ENCODE measurements around the gene ANKRD11. TPM values are rescaled to one million over a fixed set of nuclear protein-coding genes. Genes with fewer than 3 reads are reported as not detected.
"Not testable (repeated sequence)": the region's sequence is repeated elsewhere in the genome, so short reads cannot be mapped to it uniquely, and the experiment has no call there.

Gene ANKRD11
- total and polyA plus RNA-seq, 7 experiments from 2014 or later = 8.7 to 254 (median 239) TPM

- CTCF ChIA-PET = interaction anchor here (1.6 kb wide), 1 partner anchor 19 kb away, joined by 5 read pairs; no protein-coding TSS in a partner anchor
- Mint-ChIP-seq H3K4me1 (peaks cover 0 to 8% (median 3%) of the 10 kb centered on the region in 7 donors), H3K36me3 (peaks cover 0 to 39% (median 19%) of the 10 kb centered on the region in 5 donors), H3K4me3 (no peak overlapping the region), H3K9me3 (peaks cover 0 to 3% (median 0%) of the 10 kb centered on the region in 11 donors), H3K27me3 (no peaks in the 10 kb centered on the region), H3K27ac (peak overlapping the region in 1 of 9 donors; percentile 25)
- no peak for DNase-seq
- Histone ChIP-seq H3K4me3 (ENCODE audit: low read length) (no peak overlapping the region), H3K4me1 (ENCODE audit: control insufficient read depth in 2 of 2, insufficient read depth in 2 of 2, low read length in 2 of 2) (no peaks in the 10 kb centered on the region), H3K27me3 (ENCODE audit: control insufficient read depth in 2 of 2, insufficient read depth in 2 of 2, low read length in 2 of 2) (no peaks in the 10 kb centered on the region), H3K9me3 (ENCODE audit: control insufficient read depth in 2 of 3, low read length in 3 of 3) (no peaks in the 10 kb centered on the region), H3K27ac (ENCODE audit: low read depth, low read length) (no peak overlapping the region), H3K36me3 (ENCODE audit: control insufficient read depth in 2 of 3, insufficient read depth in 3 of 3, low read length in 3 of 3) (peaks cover 0 to 91% (median 12%) of the 10 kb centered on the region in 3 experiments)
- intact Hi-C loops (cut with micrococcal nuclease) = no loop called here
- peak; percentile 13 for ATAC-seq
- POLR2A ChIA-PET = interaction anchor here (1.5 kb wide), 1 partner anchor 11 kb away, joined by 5 read pairs; no protein-coding TSS in a partner anchor
These were observed 220.3 kb downstream of the ANKRD11 start for GRCh38 chr16:89269805-89270665.

- Mint-ChIP-seq H3K27me3 (no peaks in the 10 kb centered on the region), H3K27ac (peak overlapping the region in 1 of 9 donors; percentile 70), H3K9me3 (peaks cover 0 to 3% (median 0%) of the 10 kb centered on the region in 11 donors), H3K36me3 (peaks cover 0 to 39% (median 19%) of the 10 kb centered on the region in 5 donors), H3K4me1 (peaks cover 0 to 8% (median 3%) of the 10 kb centered on the region in 7 donors), H3K4me3 (no peak overlapping the region)
- Histone ChIP-seq H3K27me3 (ENCODE audit: control insufficient read depth in 2 of 2, insufficient read depth in 2 of 2, low read length in 2 of 2) (no peaks in the 10 kb centered on the region), H3K9me3 (ENCODE audit: control insufficient read depth in 2 of 3, low read length in 3 of 3) (no peaks in the 10 kb centered on the region), H3K4me1 (ENCODE audit: control insufficient read depth in 2 of 2, insufficient read depth in 2 of 2, low read length in 2 of 2) (no peaks in the 10 kb centered on the region), H3K4me3 (ENCODE audit: low read length) (no peak overlapping the region), H3K27ac (ENCODE audit: low read depth, low read length) (no peak overlapping the region), H3K36me3 (ENCODE audit: control insufficient read depth in 2 of 3, insufficient read depth in 3 of 3, low read length in 3 of 3) (peaks cover 0 to 82% (median 12%) of the 10 kb centered on the region in 3 experiments)
- ATAC-seq = no peak
- POLR2A ChIA-PET = interaction anchor here (1.5 kb wide), 1 partner anchor 10 kb away, joined by 5 read pairs; no protein-coding TSS in a partner anchor
- CTCF ChIA-PET = interaction anchor here (0.5 to 1.6 kb wide), 3 partner anchors 20 to 204 kb away, joined by 3 to 5 read pairs (median 4); no protein-coding TSS in a partner anchor
- DNase-seq = no peak
- intact Hi-C loops (cut with micrococcal nuclease) = no loop called here
These were observed 221.2 kb downstream of the ANKRD11 start for GRCh38 chr16:89268987-89269735.

- Mint-ChIP-seq H3K4me1 (peaks cover 0 to 6% (median 1%) of the 10 kb centered on the region in 7 donors), H3K4me3 (no peak overlapping the region), H3K9me3 (peaks cover 0 to 1% (median 0%) of the 10 kb centered on the region in 11 donors), H3K36me3 (peaks cover 0 to 36% (median 16%) of the 10 kb centered on the region in 5 donors), H3K27me3 (no peaks in the 10 kb centered on the region), H3K27ac (no peak overlapping the region)
- Histone ChIP-seq H3K9me3 (ENCODE audit: control insufficient read depth in 2 of 3, low read length in 3 of 3) (no peaks in the 10 kb centered on the region), H3K4me3 (ENCODE audit: low read length) (no peak overlapping the region), H3K4me1 (ENCODE audit: control insufficient read depth in 2 of 2, insufficient read depth in 2 of 2, low read length in 2 of 2) (no peaks in the 10 kb centered on the region), H3K27ac (ENCODE audit: low read depth, low read length) (no peak overlapping the region), H3K36me3 (ENCODE audit: control insufficient read depth in 2 of 3, insufficient read depth in 3 of 3, low read length in 3 of 3) (peaks cover 0 to 76% (median 12%) of the 10 kb centered on the region in 3 experiments), H3K27me3 (ENCODE audit: control insufficient read depth in 2 of 2, insufficient read depth in 2 of 2, low read length in 2 of 2) (no peaks in the 10 kb centered on the region)
- CTCF ChIA-PET = interaction anchor here (0.5 kb wide), 1 partner anchor 205 kb away, joined by 4 read pairs; no protein-coding TSS in a partner anchor
- DNase-seq = no peak
- POLR2A ChIA-PET = interaction anchor here (1.5 kb wide), 1 partner anchor 9 kb away, joined by 5 read pairs; no protein-coding TSS in a partner anchor
- no peak for ATAC-seq
- intact Hi-C loops (cut with micrococcal nuclease) = no loop called here
These were observed 221.8 kb downstream of the ANKRD11 start for GRCh38 chr16:89268585-89268984.

GRCh38 chr16:89267746-89268145 is 222.6 kb downstream of the ANKRD11 start:
- H3K27me3 ChIP-seq (ENCODE audit: control insufficient read depth in 2 of 2, insufficient read depth in 2 of 2, low read length in 2 of 2); H3K4me1 Mint-ChIP-seq; ATAC-seq; H3K27ac Mint-ChIP-seq; intact Hi-C loops (cut with micrococcal nuclease); POLR2A ChIA-PET; DNase-seq; H3K27me3 Mint-ChIP-seq; H3K27ac ChIP-seq (ENCODE audit: low read depth, low read length); H3K9me3 Mint-ChIP-seq; H3K9me3 ChIP-seq (ENCODE audit: control insufficient read depth in 2 of 3, low read length in 3 of 3); H3K4me3 Mint-ChIP-seq; H3K4me3 ChIP-seq (ENCODE audit: low read length); CTCF ChIA-PET; H3K4me1 ChIP-seq (ENCODE audit: control insufficient read depth in 2 of 2, insufficient read depth in 2 of 2, low read length in 2 of 2): not testable (repeated sequence)
- H3K36me3 Mint-ChIP-seq = peaks cover 0 to 28% (median 13%) of the 10 kb centered on the region in 5 donors
- H3K36me3 ChIP-seq (ENCODE audit: control insufficient read depth in 2 of 3, insufficient read depth in 3 of 3, low read length in 3 of 3) = peaks cover 0 to 68% (median 12%) of the 10 kb centered on the region in 3 experiments

- Histone ChIP-seq H3K4me3 (ENCODE audit: low read length) (no peak overlapping the region), H3K4me1 (ENCODE audit: control insufficient read depth in 2 of 2, insufficient read depth in 2 of 2, low read length in 2 of 2) (no peaks in the 10 kb centered on the region), H3K27ac (ENCODE audit: low read depth, low read length) (no peak overlapping the region), H3K9me3 (ENCODE audit: control insufficient read depth in 2 of 3, low read length in 3 of 3) (peaks cover 0 to 6% (median 0%) of the 10 kb centered on the region in 3 experiments), H3K36me3 (ENCODE audit: control insufficient read depth in 2 of 3, insufficient read depth in 3 of 3, low read length in 3 of 3) (peaks cover 0 to 58% (median 12%) of the 10 kb centered on the region in 3 experiments), H3K27me3 (ENCODE audit: control insufficient read depth in 2 of 2, insufficient read depth in 2 of 2, low read length in 2 of 2) (no peaks in the 10 kb centered on the region)
- ATAC-seq (peak; percentile 4), DNase-seq (no peak)
- Mint-ChIP-seq H3K36me3 (peaks cover 0 to 17% (median 6%) of the 10 kb centered on the region in 5 donors), H3K9me3 (peaks cover 0 to 7% (median 0%) of the 10 kb centered on the region in 11 donors), H3K4me3 (no peak overlapping the region), H3K27me3 (no peaks in the 10 kb centered on the region), H3K27ac (no peak overlapping the region), H3K4me1 (peaks cover 0 to 4% (median 0%) of the 10 kb centered on the region in 7 donors)
- intact Hi-C loops (cut with micrococcal nuclease) = no loop called here
- ChIA-PET POLR2A (interaction anchor here (1.4 kb wide), 1 partner anchor 19 kb away, joined by 3 read pairs; no protein-coding TSS in a partner anchor), CTCF (no interaction called here)
These were observed 223.7 kb downstream of the ANKRD11 start for GRCh38 chr16:89266521-89267134.

GRCh38 chr16:89265647-89266046 is 224.7 kb downstream of the ANKRD11 start:
- no peak for DNase-seq
- Mint-ChIP-seq H3K36me3 (peaks cover 0 to 13% (median 4%) of the 10 kb centered on the region in 5 donors), H3K27ac (peak overlapping the region in 1 of 9 donors; percentile 67), H3K27me3 (no peaks in the 10 kb centered on the region), H3K4me3 (no peak overlapping the region), H3K4me1 (peaks cover 0 to 5% (median 0%) of the 10 kb centered on the region in 7 donors), H3K9me3 (peaks cover 0 to 7% (median 0%) of the 10 kb centered on the region in 11 donors)
- peaks cover 0 to 49% (median 10%) of the 10 kb centered on the region in 3 experiments for H3K36me3 ChIP-seq (ENCODE audit: control insufficient read depth in 2 of 3, insufficient read depth in 3 of 3, low read length in 3 of 3)
- ATAC-seq = no peak
- POLR2A ChIA-PET = interaction anchor here (0.6 to 1.4 kb wide), 2 partner anchors 9 to 18 kb away, joined by 3 read pairs; no protein-coding TSS in a partner anchor
- H3K27ac ChIP-seq (ENCODE audit: low read depth, low read length) = no peak overlapping the region
- CTCF ChIA-PET = no interaction called here
- H3K27me3 ChIP-seq (ENCODE audit: control insufficient read depth in 2 of 2, insufficient read depth in 2 of 2, low read length in 2 of 2) = no peaks in the 10 kb centered on the region
- intact Hi-C loops (cut with micrococcal nuclease) = no loop called here
- H3K4me3 ChIP-seq (ENCODE audit: low read length) = no peak overlapping the region
- peaks cover 0 to 6% (median 0%) of the 10 kb centered on the region in 3 experiments for H3K9me3 ChIP-seq (ENCODE audit: control insufficient read depth in 2 of 3, low read length in 3 of 3)
- no peaks in the 10 kb centered on the region for H3K4me1 ChIP-seq (ENCODE audit: control insufficient read depth in 2 of 2, insufficient read depth in 2 of 2, low read length in 2 of 2)

Data from naive thymus-derived CD4-positive, alpha-beta T cell (primary cell).